OCI-LY1 (cell line): ENCODE measurements around the gene TAGLN2.

Experiments used
- H2AFZ ChIP-seq: fragments of 200-600 bp; sonication (generic), shearing (Covaris generic); 2 replicates; pipeline ENCODE4 v1.6.0; 2014; ENCODE audit warnings: antibody characterized with exemption, mild to moderate bottlenecking, low read length
- H3F3A ChIP-seq: fragments of 200-600 bp; sonication (generic), shearing (Covaris generic); 2 replicates; pipeline ENCODE4 v1.6.0; 2014; ENCODE audit warnings: mild to moderate bottlenecking, antibody characterized with exemption, low read length, moderate library complexity; ENCODE audit not compliant: insufficient read depth
- H3K27ac ChIP-seq: fragments of 200-600 bp; sonication (generic); 2 replicates; pipeline ENCODE4 v1.5.1; 2014; ENCODE audit warnings: low read length, mixed run types, mild to moderate bottlenecking, low read depth; ENCODE audit not compliant: poor library complexity, severe bottlenecking
- H3K27me3 ChIP-seq: fragments of 200-600 bp; sonication (generic); 2 replicates; pipeline ENCODE4 v1.6.0; 2014; ENCODE audit warnings: antibody characterized with exemption, mild to moderate bottlenecking, low read length, moderate library complexity; ENCODE audit not compliant: insufficient read depth
- H3K36me3 ChIP-seq: fragments of 200-600 bp; sonication (generic); 2 replicates; pipeline ENCODE4 v1.6.1; 2014; ENCODE audit warnings: mild to moderate bottlenecking, antibody characterized with exemption, low read length, moderate library complexity, mixed read lengths; ENCODE audit not compliant: insufficient read depth
- H3K4me1 ChIP-seq: fragments of 200-600 bp; sonication (generic); 2 replicates; pipeline ENCODE4 v1.5.1; 2014; ENCODE audit warnings: mild to moderate bottlenecking, low read length, moderate library complexity; ENCODE audit not compliant: insufficient read depth, severe bottlenecking
- H3K4me2 ChIP-seq: fragments of 200-600 bp; sonication (generic), shearing (Covaris generic); 2 replicates; pipeline ENCODE4 v1.6.1; 2014; ENCODE audit warnings: low read length
- H3K4me3 ChIP-seq: fragments of 200-600 bp; sonication (generic); 2 replicates; pipeline ENCODE4 v1.5.1; 2014; ENCODE audit warnings: low read length, low read depth, mild to moderate bottlenecking, mixed read lengths; ENCODE audit not compliant: poor library complexity, severe bottlenecking
- H3K79me2 ChIP-seq: fragments of 200-600 bp; shearing (Covaris generic); 2 replicates; pipeline ENCODE4 v1.6.1; 2016; ENCODE audit warnings: mixed run types, low read length, mixed read lengths; ENCODE audit not compliant: insufficient read depth
- H3K9ac ChIP-seq: fragments of 200-600 bp; sonication (generic), shearing (Covaris generic); 2 replicates; pipeline ENCODE4 v1.6.1; 2014; ENCODE audit warnings: mild to moderate bottlenecking, low read length, mixed read lengths
- H3K9me2 ChIP-seq: fragments of 200-600 bp; sonication (generic), shearing (Covaris generic); 2 replicates; pipeline ENCODE4 v1.6.1; 2014; ENCODE audit warnings: low read depth, mild to moderate bottlenecking, low read length, mixed read lengths
- H3K9me3 ChIP-seq: fragments of 200-600 bp; shearing (Covaris generic); 2 replicates; pipeline ENCODE4 v1.6.1; 2014; ENCODE audit warnings: low read length, mixed read lengths
- H4K20me1 ChIP-seq: fragments of 200-600 bp; sonication (generic), shearing (Covaris generic); 2 replicates; pipeline ENCODE4 v1.6.0; 2016; ENCODE audit warnings: mild to moderate bottlenecking, low read length; ENCODE audit not compliant: insufficient read depth
- EZH2 ChIP-seq: fragments of 200-600 bp; sonication (generic), shearing (Covaris generic); IDR thresholded peaks from 2 replicates; pipeline ENCODE4 v1.8.0; 2017; ENCODE audit warnings: borderline replicate concordance, mixed run types, mild to moderate bottlenecking, antibody characterized with exemption, low read length, moderate library complexity, mixed read lengths
- TF ChIP-seq, protein P1 (sequence below): fragments of 200-600 bp; sonication (generic), shearing (Covaris generic); IDR thresholded peaks from 2 replicates; pipeline ENCODE4 v1.5.1; 2017; ENCODE audit warnings: mild to moderate bottlenecking, antibody characterized with exemption, low read length, moderate library complexity, mixed read lengths

TAGLN2 gene

DNA sequence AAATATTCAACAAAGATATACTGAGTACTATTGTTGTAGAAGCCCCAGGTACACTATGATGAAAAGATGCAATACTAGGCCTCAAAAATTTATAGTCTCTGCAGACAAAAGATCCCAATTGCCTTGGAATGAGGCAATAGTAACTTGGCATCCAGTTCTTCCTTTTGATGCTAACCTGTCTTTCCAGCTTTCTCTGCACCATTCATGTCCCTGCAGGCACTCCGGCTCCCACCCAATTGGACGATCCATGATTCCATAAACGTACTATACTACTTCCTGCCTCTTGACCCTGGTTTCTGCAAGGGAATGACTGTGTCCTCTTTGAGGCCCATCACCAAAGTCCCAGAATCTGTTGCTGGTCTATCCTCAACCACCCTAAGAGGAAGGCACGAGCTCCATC, 8.0 kb upstream of the TAGLN2 start:
- Histone ChIP-seq H3K27me3 (peaks cover 12% of the 10 kb centered on the region; the same call in 1 of the 2 replicates), H3K27ac (no peak overlapping the region), H3F3A (no peaks in the 10 kb centered on the region), H3K4me1 (no peaks in the 10 kb centered on the region), H3K9me3 (no peaks in the 10 kb centered on the region), H3K9me2 (no peaks in the 10 kb centered on the region), H3K4me3 (no peak overlapping the region), H2AFZ (no peak overlapping the region), H3K79me2 (no peaks in the 10 kb centered on the region), H4K20me1 (no peaks in the 10 kb centered on the region), H3K9ac (no peak overlapping the region), H3K36me3 (no peaks in the 10 kb centered on the region), H3K4me2 (no peak overlapping the region)
- no peak for TF ChIP-seq EZH2
- TF ChIP-seq, protein P1, sequence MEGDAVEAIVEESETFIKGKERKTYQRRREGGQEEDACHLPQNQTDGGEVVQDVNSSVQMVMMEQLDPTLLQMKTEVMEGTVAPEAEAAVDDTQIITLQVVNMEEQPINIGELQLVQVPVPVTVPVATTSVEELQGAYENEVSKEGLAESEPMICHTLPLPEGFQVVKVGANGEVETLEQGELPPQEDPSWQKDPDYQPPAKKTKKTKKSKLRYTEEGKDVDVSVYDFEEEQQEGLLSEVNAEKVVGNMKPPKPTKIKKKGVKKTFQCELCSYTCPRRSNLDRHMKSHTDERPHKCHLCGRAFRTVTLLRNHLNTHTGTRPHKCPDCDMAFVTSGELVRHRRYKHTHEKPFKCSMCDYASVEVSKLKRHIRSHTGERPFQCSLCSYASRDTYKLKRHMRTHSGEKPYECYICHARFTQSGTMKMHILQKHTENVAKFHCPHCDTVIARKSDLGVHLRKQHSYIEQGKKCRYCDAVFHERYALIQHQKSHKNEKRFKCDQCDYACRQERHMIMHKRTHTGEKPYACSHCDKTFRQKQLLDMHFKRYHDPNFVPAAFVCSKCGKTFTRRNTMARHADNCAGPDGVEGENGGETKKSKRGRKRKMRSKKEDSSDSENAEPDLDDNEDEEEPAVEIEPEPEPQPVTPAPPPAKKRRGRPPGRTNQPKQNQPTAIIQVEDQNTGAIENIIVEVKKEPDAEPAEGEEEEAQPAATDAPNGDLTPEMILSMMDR = no peak

- Histone ChIP-seq H3K9me3 (no peaks in the 10 kb centered on the region), H2AFZ (no peak overlapping the region), H3K9ac (no peak overlapping the region), H3K9me2 (no peaks in the 10 kb centered on the region), H3K36me3 (no peaks in the 10 kb centered on the region), H3K4me3 (no peak overlapping the region), H3K27ac (no peak overlapping the region), H3K79me2 (no peaks in the 10 kb centered on the region), H4K20me1 (no peaks in the 10 kb centered on the region), H3F3A (no peaks in the 10 kb centered on the region), H3K27me3 (peaks cover 9% of the 10 kb centered on the region; the same call in 1 of the 2 replicates), H3K4me1 (no peaks in the 10 kb centered on the region), H3K4me2 (no peak overlapping the region)
- TF ChIP-seq EZH2 = no peak
- TF ChIP-seq, protein P1 = no peak
Observed at GRCh38 chr1:159932296-159933285, 7.3 kb upstream of the TAGLN2 start.

DNA sequence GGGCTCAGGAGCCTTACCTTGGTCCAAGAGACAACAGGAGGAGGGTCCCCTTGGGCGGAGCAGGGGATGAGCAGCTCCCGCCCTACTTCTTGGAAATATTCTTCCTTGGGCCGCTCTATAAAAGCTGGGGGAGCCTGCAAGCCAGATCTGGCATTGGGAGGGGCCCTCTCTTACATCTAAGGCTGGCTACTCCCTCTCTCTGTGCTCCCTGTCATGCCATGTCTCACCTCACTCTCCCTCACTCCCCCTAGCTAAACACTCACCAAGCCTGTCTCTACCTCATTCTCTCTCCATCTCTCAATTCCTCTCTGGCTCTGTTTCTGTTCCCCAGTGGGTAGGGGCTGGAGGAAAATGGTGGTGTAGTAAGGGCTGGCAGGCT, 6.5 kb upstream of the TAGLN2 start:
- Histone ChIP-seq H3K79me2 (no peaks in the 10 kb centered on the region), H3K4me1 (no peaks in the 10 kb centered on the region), H3K9ac (no peak overlapping the region), H3K27ac (no peak overlapping the region), H3K9me2 (no peaks in the 10 kb centered on the region), H2AFZ (no peak overlapping the region), H4K20me1 (no peaks in the 10 kb centered on the region), H3F3A (no peaks in the 10 kb centered on the region), H3K4me2 (no peak overlapping the region), H3K4me3 (no peak overlapping the region), H3K36me3 (no peaks in the 10 kb centered on the region), H3K27me3 (peaks cover 9% of the 10 kb centered on the region; the same call in 1 of the 2 replicates), H3K9me3 (no peaks in the 10 kb centered on the region)
- TF ChIP-seq, protein P1 = no peak
- TF ChIP-seq EZH2 = no peak
